ENCODE measurements around the gene SPDL1.
A peak's percentile ranks its signal among the peaks of the same experiment; 100 is the strongest.

SPDL1 gene

DNA sequence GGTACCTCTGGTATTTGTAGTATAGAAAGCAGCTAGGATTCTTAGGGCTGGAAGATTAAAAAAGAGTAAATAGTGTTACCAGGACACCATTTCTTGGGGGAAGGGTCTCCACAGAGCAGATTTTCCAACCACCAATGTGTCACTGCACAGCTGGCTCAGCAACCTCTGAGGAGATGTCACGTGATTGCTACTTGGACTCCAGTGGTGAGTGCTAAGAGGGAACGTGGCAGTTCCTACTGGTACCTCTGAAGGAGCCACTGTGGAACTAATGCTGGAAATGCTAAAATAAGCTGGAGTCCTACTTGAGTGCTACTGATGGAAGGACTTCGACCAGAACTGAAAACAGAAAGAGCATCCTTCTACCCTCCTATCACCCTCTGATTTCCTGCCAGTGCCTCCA lies 36.1 kb upstream of the SPDL1 start:
- Histone ChIP-seq H3K4me2 (ENCODE audit: low read length, poor library complexity, severe bottlenecking) (no peak overlapping the region), H2BK120ac (ENCODE audit: low read depth, low read length) (no peak overlapping the region), H3K4me3 (ENCODE audit: insufficient read depth in 1 of 2, low read depth in 1 of 2, low read length in 2 of 2) (no peak overlapping the region), H3K9ac (ENCODE audit: low read length) (peak overlapping the region; percentile 58), H4K91ac (ENCODE audit: low read length) (no peak overlapping the region), H2AK5ac (ENCODE audit: low read length, severe bottlenecking) (no peak overlapping the region), H3K27me3 (ENCODE audit: control insufficient read depth in 1 of 2, insufficient read depth in 1 of 2, low read length in 2 of 2) (peaks cover 0 to 7% of the 10 kb centered on the region in 2 experiments), H3K14ac (ENCODE audit: low read length in 2 of 2) (no peak overlapping the region), H2BK12ac (ENCODE audit: low read length in 2 of 2) (no peak overlapping the region), H3K36me3 (ENCODE audit: control insufficient read depth in 1 of 2, insufficient read depth in 2 of 2, low read depth in 1 of 2, low read length in 2 of 2) (no peaks in the 10 kb centered on the region), H3K4ac (ENCODE audit: low read depth in 1 of 2, low read length in 2 of 2) (no peak overlapping the region), H2BK15ac (ENCODE audit: low read depth, poor library complexity, severe bottlenecking) (no peak overlapping the region), H3K79me1 (replicated peaks; ENCODE audit: low read length, poor library complexity, severe bottlenecking) (no peaks in the 10 kb centered on the region), H3K23ac (ENCODE audit: low read length in 2 of 2) (no peak overlapping the region), H3K4me1 (ENCODE audit: control insufficient read depth, insufficient read depth, low read depth, low read length) (no peaks in the 10 kb centered on the region), H3K27ac (ENCODE audit: low read length, poor library complexity, severe bottlenecking) (no peak overlapping the region), H4K8ac (ENCODE audit: low read length) (no peak overlapping the region), H2AFZ (ENCODE audit: low read depth, low read length) (no peak overlapping the region), H3K18ac (ENCODE audit: low read depth in 1 of 2, low read length in 2 of 2) (no peak overlapping the region), H2BK5ac (ENCODE audit: low read depth, low read length, poor library complexity, severe bottlenecking) (no peak overlapping the region), H3K9me3 (ENCODE audit: control insufficient read depth, low read length) (no peaks in the 10 kb centered on the region)
- 67% methylated on average over 3 of the region's 3 CpGs for WGBS
- no peak for DNase-seq

DNA sequence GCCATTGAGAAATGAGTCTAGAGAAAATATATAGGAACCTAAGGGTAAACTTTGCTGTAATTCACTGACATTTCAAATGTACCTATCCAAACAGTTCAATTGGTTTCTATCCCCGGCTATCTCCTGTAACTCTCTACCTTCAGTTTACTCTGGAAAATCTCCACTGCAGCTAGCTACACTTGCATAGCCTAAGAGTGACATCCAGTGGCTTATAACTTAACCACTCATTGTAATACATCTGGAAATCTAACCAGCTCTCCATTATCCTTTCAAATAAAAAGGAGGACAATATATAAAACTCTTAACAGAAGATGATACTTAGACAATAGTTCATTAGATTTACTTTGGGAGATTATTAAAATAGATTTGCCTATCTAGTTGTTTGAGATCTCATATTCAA lies 35.3 kb upstream of the SPDL1 start:
- Histone ChIP-seq H3K23ac (ENCODE audit: low read length in 2 of 2) (no peak overlapping the region), H4K91ac (ENCODE audit: low read length) (no peak overlapping the region), H3K4ac (ENCODE audit: low read depth in 1 of 2, low read length in 2 of 2) (no peak overlapping the region), H3K9ac (ENCODE audit: low read length) (peak overlapping the region; percentile 58), H3K27me3 (ENCODE audit: control insufficient read depth in 1 of 2, insufficient read depth in 1 of 2, low read length in 2 of 2) (peaks cover 0 to 7% of the 10 kb centered on the region in 2 experiments), H2BK120ac (ENCODE audit: low read depth, low read length) (no peak overlapping the region), H2AK5ac (ENCODE audit: low read length, severe bottlenecking) (no peak overlapping the region), H2BK5ac (ENCODE audit: low read depth, low read length, poor library complexity, severe bottlenecking) (no peak overlapping the region), H3K4me1 (ENCODE audit: control insufficient read depth, insufficient read depth, low read depth, low read length) (no peaks in the 10 kb centered on the region), H3K27ac (ENCODE audit: low read length, poor library complexity, severe bottlenecking) (no peak overlapping the region), H4K8ac (ENCODE audit: low read length) (no peak overlapping the region), H3K36me3 (ENCODE audit: control insufficient read depth in 1 of 2, insufficient read depth in 2 of 2, low read depth in 1 of 2, low read length in 2 of 2) (no peaks in the 10 kb centered on the region), H3K4me2 (ENCODE audit: low read length, poor library complexity, severe bottlenecking) (no peak overlapping the region), H3K18ac (ENCODE audit: low read depth in 1 of 2, low read length in 2 of 2) (no peak overlapping the region), H2BK12ac (ENCODE audit: low read length in 2 of 2) (no peak overlapping the region), H2AFZ (ENCODE audit: low read depth, low read length) (no peak overlapping the region), H3K79me1 (replicated peaks; ENCODE audit: low read length, poor library complexity, severe bottlenecking) (no peaks in the 10 kb centered on the region), H3K9me3 (ENCODE audit: control insufficient read depth, low read length) (peaks cover under 1% of the 10 kb centered on the region), H3K4me3 (ENCODE audit: insufficient read depth in 1 of 2, low read depth in 1 of 2, low read length in 2 of 2) (no peak overlapping the region), H2BK15ac (ENCODE audit: low read depth, poor library complexity, severe bottlenecking) (no peak overlapping the region), H3K14ac (ENCODE audit: low read length in 2 of 2) (no peak overlapping the region)
- peak; percentile 18 for DNase-seq
- 44% methylated on average over 1 of the region's 1 CpG for WGBS

DNA sequence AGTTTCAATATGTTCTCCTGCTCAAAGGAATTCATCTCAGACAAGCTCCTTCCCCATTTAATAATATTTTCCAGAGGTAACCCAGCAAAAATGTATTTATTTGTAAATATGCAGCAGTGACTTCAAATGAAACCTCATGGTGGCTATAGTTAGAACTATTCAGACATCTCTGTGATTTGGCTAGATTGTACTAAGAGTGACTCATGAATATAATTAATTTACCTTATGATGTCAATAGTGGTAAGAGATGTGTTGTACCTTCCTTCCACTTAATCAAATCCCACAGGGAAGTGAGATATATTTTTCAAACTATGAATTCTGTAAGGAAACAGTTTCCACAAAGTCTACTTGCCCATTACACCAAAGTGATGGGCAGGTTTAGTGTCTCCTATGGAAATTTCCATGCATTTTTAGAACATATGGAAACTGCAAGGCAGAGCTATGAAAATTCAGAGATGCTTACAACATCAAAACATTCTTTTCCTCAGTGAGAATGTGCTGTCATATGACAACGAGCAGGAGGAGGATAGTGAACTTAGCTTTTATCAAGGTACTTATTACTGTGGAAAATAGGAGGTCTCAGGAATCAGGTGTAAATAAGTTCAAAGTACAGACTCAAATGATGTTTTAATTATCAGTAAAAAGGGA lies 34.0 kb upstream of the SPDL1 start:
- no peak for DNase-seq
- no peak overlapping the region for H3K4me3 ChIP-seq (ENCODE audit: insufficient read depth in 1 of 2, low read depth in 1 of 2, low read length in 2 of 2)
- no peaks in the 10 kb centered on the region for H3K79me1 ChIP-seq (replicated peaks; ENCODE audit: low read length, poor library complexity, severe bottlenecking)
- H2AFZ ChIP-seq (ENCODE audit: low read depth, low read length), result no peak overlapping the region
- peaks cover 7% of the 10 kb centered on the region for H3K9me3 ChIP-seq (ENCODE audit: control insufficient read depth, low read length)
- no peak overlapping the region for H2BK12ac ChIP-seq (ENCODE audit: low read length in 2 of 2)
- no peak overlapping the region for H3K4ac ChIP-seq (ENCODE audit: low read depth in 1 of 2, low read length in 2 of 2)
- H3K14ac ChIP-seq (ENCODE audit: low read length in 2 of 2), result no peak overlapping the region
- no peak overlapping the region for H2BK120ac ChIP-seq (ENCODE audit: low read depth, low read length)
- no peak overlapping the region for H4K91ac ChIP-seq (ENCODE audit: low read length)
- H3K4me2 ChIP-seq (ENCODE audit: low read length, poor library complexity, severe bottlenecking), result no peak overlapping the region
- H3K9ac ChIP-seq (ENCODE audit: low read length), result peak overlapping the region; percentile 58
- H2BK15ac ChIP-seq (ENCODE audit: low read depth, poor library complexity, severe bottlenecking), result no peak overlapping the region
- H3K4me1 ChIP-seq (ENCODE audit: control insufficient read depth, insufficient read depth, low read depth, low read length), result no peaks in the 10 kb centered on the region
- H2BK5ac ChIP-seq (ENCODE audit: low read depth, low read length, poor library complexity, severe bottlenecking), result no peak overlapping the region
- H3K27ac ChIP-seq (ENCODE audit: low read length, poor library complexity, severe bottlenecking), result no peak overlapping the region
- no peak overlapping the region for H2AK5ac ChIP-seq (ENCODE audit: low read length, severe bottlenecking)
- WGBS, result 38% methylated on average over 1 of the region's 1 CpG
- no peak overlapping the region for H4K8ac ChIP-seq (ENCODE audit: low read length)
- H3K23ac ChIP-seq (ENCODE audit: low read length in 2 of 2), result no peak overlapping the region
- H3K18ac ChIP-seq (ENCODE audit: low read depth in 1 of 2, low read length in 2 of 2), result no peak overlapping the region
- H3K36me3 ChIP-seq (ENCODE audit: control insufficient read depth in 1 of 2, insufficient read depth in 2 of 2, low read depth in 1 of 2, low read length in 2 of 2), result no peaks in the 10 kb centered on the region
- peaks cover 0 to 7% of the 10 kb centered on the region in 2 experiments for H3K27me3 ChIP-seq (ENCODE audit: control insufficient read depth in 1 of 2, insufficient read depth in 1 of 2, low read length in 2 of 2)

DNA sequence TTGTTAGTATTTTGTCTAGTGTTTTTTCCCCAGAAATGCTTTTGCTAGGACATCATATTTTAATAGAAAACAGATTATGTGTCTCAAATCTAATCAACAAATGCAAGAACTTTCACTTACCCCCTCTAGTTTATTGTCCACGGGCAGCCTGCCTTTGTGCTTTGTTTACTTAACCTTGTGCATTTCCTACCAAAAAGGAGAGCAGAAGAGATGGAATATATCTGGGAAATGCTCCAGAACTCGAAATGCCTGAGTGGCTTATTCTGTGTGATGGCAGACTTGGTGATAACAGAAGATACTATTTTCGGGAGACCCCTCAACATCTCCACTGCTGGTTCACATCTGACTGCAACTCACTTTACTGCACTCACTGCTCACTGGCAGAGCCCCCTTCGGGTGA lies 33.3 kb upstream of the SPDL1 start:
- H4K8ac ChIP-seq (ENCODE audit: low read length), result no peak overlapping the region
- peaks cover 7% of the 10 kb centered on the region for H3K9me3 ChIP-seq (ENCODE audit: control insufficient read depth, low read length)
- no peak overlapping the region for H3K14ac ChIP-seq (ENCODE audit: low read length in 2 of 2)
- no peak overlapping the region for H2BK5ac ChIP-seq (ENCODE audit: low read depth, low read length, poor library complexity, severe bottlenecking)
- H3K36me3 ChIP-seq (ENCODE audit: control insufficient read depth in 1 of 2, insufficient read depth in 2 of 2, low read depth in 1 of 2, low read length in 2 of 2), result no peaks in the 10 kb centered on the region
- H2BK120ac ChIP-seq (ENCODE audit: low read depth, low read length), result no peak overlapping the region
- H4K91ac ChIP-seq (ENCODE audit: low read length), result no peak overlapping the region
- H3K18ac ChIP-seq (ENCODE audit: low read depth in 1 of 2, low read length in 2 of 2), result no peak overlapping the region
- H3K4me3 ChIP-seq (ENCODE audit: insufficient read depth in 1 of 2, low read depth in 1 of 2, low read length in 2 of 2), result no peak overlapping the region
- H3K4ac ChIP-seq (ENCODE audit: low read depth in 1 of 2, low read length in 2 of 2), result no peak overlapping the region
- H3K79me1 ChIP-seq (replicated peaks; ENCODE audit: low read length, poor library complexity, severe bottlenecking), result no peaks in the 10 kb centered on the region
- H2BK15ac ChIP-seq (ENCODE audit: low read depth, poor library complexity, severe bottlenecking), result no peak overlapping the region
- H2BK12ac ChIP-seq (ENCODE audit: low read length in 2 of 2), result no peak overlapping the region
- H2AFZ ChIP-seq (ENCODE audit: low read depth, low read length), result no peak overlapping the region
- DNase-seq, result no peak
- no peaks in the 10 kb centered on the region for H3K4me1 ChIP-seq (ENCODE audit: control insufficient read depth, insufficient read depth, low read depth, low read length)
- H3K27ac ChIP-seq (ENCODE audit: low read length, poor library complexity, severe bottlenecking), result no peak overlapping the region
- H3K4me2 ChIP-seq (ENCODE audit: low read length, poor library complexity, severe bottlenecking), result no peak overlapping the region
- H2AK5ac ChIP-seq (ENCODE audit: low read length, severe bottlenecking), result no peak overlapping the region
- H3K23ac ChIP-seq (ENCODE audit: low read length in 2 of 2), result no peak overlapping the region
- H3K27me3 ChIP-seq (ENCODE audit: control insufficient read depth in 1 of 2, insufficient read depth in 1 of 2, low read length in 2 of 2), result peaks cover 0 to 7% of the 10 kb centered on the region in 2 experiments
- 40% methylated on average over 1 of the region's 4 CpGs for WGBS
- H3K9ac ChIP-seq (ENCODE audit: low read length), result no peak overlapping the region
